Activated CD8-positive, alpha-beta memory T cell treated with anti-CD3 and anti-CD28 coated beads, Interleukin-2, amount 10 ng/mL, durations not matched to agents 7 days and 5 days (primary cell): ENCODE data around the gene FBN2. TPM values are rescaled to one million over a fixed set of nuclear protein-coding genes. Genes with fewer than 3 reads are reported as not detected.

Source experiments
- ATAC-seq: fragments of 150-1000 bp; cut with Tn5 transposase; one replicate; pipeline ENCODE4 v1.10.0; 2021; ENCODE audit warnings: moderate library complexity
- CTCF ChIA-PET: fragments of 350-600 bp; sonication (Branson Sonifier 250); formaldehyde crosslinking; loops from one replicate; lab custom pipeline; 2021; ENCODE audit warnings: antibody characterized with exemption; lab: Charles Lee
- DNase-seq: peaks from one replicate; pipeline ENCODE4 v3.0.0-alpha.2; 2020
- H3K27ac Mint-ChIP-seq: one replicate; pipeline ENCODE4 v1.8.0; 2021; ENCODE audit warnings: mild to moderate bottlenecking, mixed read lengths
- H3K27me3 Mint-ChIP-seq: one replicate; pipeline ENCODE4 v1.8.0; 2021; ENCODE audit warnings: mixed read lengths
- H3K36me3 Mint-ChIP-seq: one replicate; pipeline ENCODE4 v1.8.0; 2021; ENCODE audit warnings: mild to moderate bottlenecking, mixed read lengths
- H3K4me1 Mint-ChIP-seq: one replicate; pipeline ENCODE4 v1.8.0; 2021; ENCODE audit warnings: mixed read lengths
- H3K4me3 Mint-ChIP-seq: one replicate; pipeline ENCODE4 v1.8.0; 2021; ENCODE audit warnings: mild to moderate bottlenecking, moderate library complexity, mixed read lengths
- H3K9me3 Mint-ChIP-seq: one replicate; pipeline ENCODE4 v1.8.0; 2022; ENCODE audit warnings: low read depth, mixed read lengths
- total RNA-seq, 2 experiments: library from RNA; stranded (reverse); gene quantifications; one replicate each; pipeline ENCODE4 v1.2.3, GENCODE V29; 2021

The FBN2 gene
- total RNA-seq, 2 experiments from 2014 or later, result not detected

- Mint-ChIP-seq H3K9me3 (no peaks in the 10 kb centered on the region), H3K36me3 (no peaks in the 10 kb centered on the region), H3K4me1 (no peaks in the 10 kb centered on the region), H3K27me3 (peaks cover 4% of the 10 kb centered on the region), H3K4me3 (no peak overlapping the region), H3K27ac (no peak overlapping the region)
- CTCF ChIA-PET, result no interaction called here
- ATAC-seq, result no peak
- DNase-seq, result no peak
Observed at GRCh38 chr5:128243958-128244582, 294.0 kb downstream of the FBN2 start.

GRCh38 chr5:128241051-128241695 lies 296.9 kb downstream of the FBN2 start:
- CTCF ChIA-PET, result no interaction called here
- Mint-ChIP-seq H3K27me3 (peaks cover 17% of the 10 kb centered on the region), H3K4me3 (no peak overlapping the region), H3K4me1 (no peaks in the 10 kb centered on the region), H3K27ac (no peak overlapping the region), H3K9me3 (no peaks in the 10 kb centered on the region), H3K36me3 (no peaks in the 10 kb centered on the region)
- ATAC-seq, result no peak
- no peak for DNase-seq

- H3K4me3 Mint-ChIP-seq, result no peak overlapping the region
- H3K4me1 Mint-ChIP-seq, result no peaks in the 10 kb centered on the region
- DNase-seq, result no peak
- H3K9me3 Mint-ChIP-seq, result no peaks in the 10 kb centered on the region
- no peak for ATAC-seq
- H3K36me3 Mint-ChIP-seq, result no peaks in the 10 kb centered on the region
- CTCF ChIA-PET, result no interaction called here
- no peak overlapping the region for H3K27ac Mint-ChIP-seq
- H3K27me3 Mint-ChIP-seq, result peaks cover 19% of the 10 kb centered on the region
Observed at GRCh38 chr5:128237546-128237945, 300.5 kb downstream of the FBN2 start.

DNA sequence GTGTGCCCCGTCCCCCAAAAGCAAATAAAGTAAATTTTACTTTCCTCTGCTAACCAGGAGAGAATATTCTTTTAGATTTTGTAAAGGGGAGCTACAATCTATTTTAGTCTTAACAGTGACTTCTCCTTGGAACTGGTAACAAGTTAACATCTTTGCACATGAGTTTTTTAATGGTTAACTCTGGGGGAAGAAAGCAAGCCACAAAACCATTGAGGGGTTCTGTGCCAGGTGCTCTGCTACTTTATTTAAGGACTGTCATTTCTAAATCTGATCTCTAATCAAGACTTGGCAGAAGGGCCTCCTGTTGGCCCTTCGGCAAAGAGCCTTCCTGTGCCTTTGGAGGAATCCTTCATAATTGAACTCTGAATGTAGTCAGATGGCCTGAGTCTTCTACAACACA lies 301.0 kb downstream of the FBN2 start:
- H3K27ac Mint-ChIP-seq, result no peak overlapping the region
- H3K9me3 Mint-ChIP-seq, result no peaks in the 10 kb centered on the region
- H3K4me1 Mint-ChIP-seq, result no peaks in the 10 kb centered on the region
- no peak overlapping the region for H3K4me3 Mint-ChIP-seq
- CTCF ChIA-PET, result no interaction called here
- no peak for DNase-seq
- peaks cover 19% of the 10 kb centered on the region for H3K27me3 Mint-ChIP-seq
- ATAC-seq, result no peak
- H3K36me3 Mint-ChIP-seq, result no peaks in the 10 kb centered on the region

DNA sequence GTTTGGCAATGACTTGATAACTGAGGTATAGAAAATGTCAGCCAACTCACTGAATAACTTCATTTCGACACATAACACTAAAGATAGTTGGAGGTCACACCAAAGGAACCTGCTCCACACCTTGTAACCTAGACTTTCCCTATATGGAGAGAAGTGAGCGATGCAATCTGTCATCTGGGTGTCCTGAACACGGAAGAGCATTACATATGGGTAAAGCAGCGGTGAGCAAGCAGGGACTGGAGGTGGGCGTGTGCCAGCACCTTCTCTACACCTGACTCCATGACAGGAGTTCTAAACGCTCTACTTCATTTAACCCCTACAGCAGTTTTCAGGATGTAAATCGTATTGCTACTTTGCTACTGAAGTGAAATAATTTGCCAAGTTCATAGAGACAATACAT lies 301.7 kb downstream of the FBN2 start:
- H3K4me3 Mint-ChIP-seq, result no peak overlapping the region
- no peak for DNase-seq
- no peaks in the 10 kb centered on the region for H3K4me1 Mint-ChIP-seq
- H3K36me3 Mint-ChIP-seq, result no peaks in the 10 kb centered on the region
- H3K27me3 Mint-ChIP-seq, result peaks cover 21% of the 10 kb centered on the region
- no peaks in the 10 kb centered on the region for H3K9me3 Mint-ChIP-seq
- ATAC-seq, result no peak
- CTCF ChIA-PET, result no interaction called here
- H3K27ac Mint-ChIP-seq, result no peak overlapping the region

DNA sequence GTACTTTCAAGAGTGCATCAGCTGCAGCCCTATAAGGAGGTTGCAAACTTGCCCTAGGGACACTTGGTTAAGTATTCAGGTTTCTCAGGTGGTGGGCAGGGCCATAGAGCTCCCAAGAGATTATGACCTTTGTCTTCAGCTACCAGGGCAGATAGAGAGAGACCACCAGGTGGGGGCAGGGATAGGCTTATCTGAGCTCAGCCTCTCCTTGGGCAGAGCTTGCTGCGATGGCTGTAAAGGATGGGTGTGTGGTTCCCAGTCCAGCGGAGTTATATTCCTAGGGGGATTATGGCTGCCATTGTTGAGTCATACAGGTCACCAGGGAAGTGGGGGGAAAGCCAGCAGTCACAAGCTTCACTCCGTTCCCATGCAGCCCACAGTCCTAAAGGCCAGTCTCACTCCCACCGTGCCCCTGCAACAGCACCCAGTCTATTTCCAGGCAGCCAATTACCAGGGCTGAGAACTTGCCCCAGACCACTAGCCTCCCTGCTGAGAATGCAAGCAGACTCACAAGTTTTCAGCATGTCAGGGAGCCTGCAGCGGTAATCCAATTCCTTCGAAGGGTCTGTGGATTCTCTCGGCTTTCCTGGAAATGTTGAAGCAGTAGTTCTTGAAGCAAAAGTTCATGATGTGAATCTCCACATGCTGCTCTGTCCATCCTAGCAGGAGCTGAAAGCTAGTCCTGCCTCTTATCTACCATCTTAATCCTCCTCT lies 303.0 kb downstream of the FBN2 start:
- Mint-ChIP-seq H3K4me1 (no peaks in the 10 kb centered on the region), H3K27me3 (peaks cover 19% of the 10 kb centered on the region), H3K9me3 (no peaks in the 10 kb centered on the region), H3K4me3 (no peak overlapping the region), H3K36me3 (no peaks in the 10 kb centered on the region), H3K27ac (no peak overlapping the region)
- ATAC-seq (no peak), DNase-seq (no peak)
- CTCF ChIA-PET, result no interaction called here

DNA sequence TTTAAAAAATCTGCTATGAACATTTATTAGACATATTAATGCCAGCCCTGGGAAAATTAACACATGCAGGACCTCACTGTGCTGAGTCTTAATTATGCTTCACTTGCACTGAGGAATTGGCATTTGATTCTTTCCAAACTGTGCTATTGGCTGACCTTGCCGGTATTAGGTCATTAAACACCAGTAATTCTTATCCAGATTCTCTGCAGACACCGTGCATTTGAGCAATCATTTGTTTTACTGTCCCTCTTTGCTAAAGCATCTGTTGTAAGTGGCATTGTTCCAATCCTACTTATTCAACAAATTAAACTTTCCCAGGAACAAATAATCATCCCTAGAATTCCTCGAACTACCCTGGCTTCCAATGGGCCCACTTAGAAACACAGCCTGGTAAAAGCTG lies 309.5 kb downstream of the FBN2 start:
- H3K27ac Mint-ChIP-seq, result no peak overlapping the region
- peaks cover 2% of the 10 kb centered on the region for H3K27me3 Mint-ChIP-seq
- H3K9me3 Mint-ChIP-seq, result no peaks in the 10 kb centered on the region
- H3K4me1 Mint-ChIP-seq, result peaks cover 2% of the 10 kb centered on the region
- CTCF ChIA-PET, result interaction anchor here (0.5 kb wide), 1 partner anchor 750 kb away, joined by 3 read pairs; no protein-coding TSS in a partner anchor
- no peaks in the 10 kb centered on the region for H3K36me3 Mint-ChIP-seq
- H3K4me3 Mint-ChIP-seq, result no peak overlapping the region
- ATAC-seq (no peak), DNase-seq (no peak)

DNA sequence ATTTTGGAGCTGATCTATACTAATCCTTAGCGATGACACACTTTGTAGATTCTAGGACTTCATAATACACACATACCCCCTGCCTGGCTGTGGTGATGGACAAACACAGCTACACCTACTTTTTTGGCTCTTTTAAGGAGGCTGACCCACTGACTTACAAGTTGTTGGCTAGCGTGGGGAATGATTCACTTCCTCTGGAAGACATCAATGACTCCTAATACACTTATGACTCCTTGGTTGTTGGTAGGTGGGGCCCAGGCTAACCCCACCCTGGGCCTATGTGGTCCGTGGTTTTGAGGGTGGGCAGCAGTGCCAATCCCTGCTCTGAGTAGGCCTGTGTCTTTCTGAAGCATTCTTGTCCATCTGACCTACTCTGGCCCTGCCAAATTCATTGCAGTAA lies 310.0 kb downstream of the FBN2 start:
- Mint-ChIP-seq H3K27me3 (peaks cover 6% of the 10 kb centered on the region), H3K9me3 (no peaks in the 10 kb centered on the region), H3K36me3 (no peaks in the 10 kb centered on the region), H3K4me1 (peaks cover 2% of the 10 kb centered on the region), H3K4me3 (no peak overlapping the region), H3K27ac (no peak overlapping the region)
- peak; percentile 27 for ATAC-seq
- no peak for DNase-seq
- CTCF ChIA-PET, result no interaction called here

GRCh38 chr5:128225245-128226030 lies 312.6 kb downstream of the FBN2 start:
- Mint-ChIP-seq H3K4me1 (peaks cover 2% of the 10 kb centered on the region), H3K9me3 (no peaks in the 10 kb centered on the region)
- CTCF ChIA-PET, result no interaction called here

GRCh38 chr5:128224336-128224735 lies 313.7 kb downstream of the FBN2 start:
- Mint-ChIP-seq H3K27me3 (peaks cover 5% of the 10 kb centered on the region), H3K36me3 (no peaks in the 10 kb centered on the region), H3K4me1 (peaks cover 2% of the 10 kb centered on the region), H3K9me3 (no peaks in the 10 kb centered on the region), H3K27ac (no peak overlapping the region), H3K4me3 (no peak overlapping the region)
- DNase-seq (no peak), ATAC-seq (no peak)
- CTCF ChIA-PET, result no interaction called here

More at GRCh38 chr5:128225245-128226030, 312.6 kb downstream of the FBN2 start:
- Mint-ChIP-seq H3K4me3 (no peak overlapping the region), H3K27ac (no peak overlapping the region), H3K27me3 (peaks cover 5% of the 10 kb centered on the region), H3K36me3 (no peaks in the 10 kb centered on the region)
- DNase-seq (no peak), ATAC-seq (no peak)

GRCh38 chr5:128220841-128221240 lies 317.2 kb downstream of the FBN2 start:
- no peak for DNase-seq
- ATAC-seq, result no peak
- CTCF ChIA-PET, result no interaction called here
- H3K4me3 Mint-ChIP-seq, result no peak overlapping the region
- peaks cover 14% of the 10 kb centered on the region for H3K27me3 Mint-ChIP-seq
- H3K27ac Mint-ChIP-seq, result no peak overlapping the region
- no peaks in the 10 kb centered on the region for H3K4me1 Mint-ChIP-seq
- H3K36me3 Mint-ChIP-seq, result no peaks in the 10 kb centered on the region
- no peaks in the 10 kb centered on the region for H3K9me3 Mint-ChIP-seq

- H3K27me3 Mint-ChIP-seq, result peaks cover 12% of the 10 kb centered on the region
- CTCF ChIA-PET, result no interaction called here
- H3K4me1 Mint-ChIP-seq, result peaks cover 3% of the 10 kb centered on the region
- no peak overlapping the region for H3K4me3 Mint-ChIP-seq
- no peaks in the 10 kb centered on the region for H3K36me3 Mint-ChIP-seq
- no peaks in the 10 kb centered on the region for H3K9me3 Mint-ChIP-seq
- H3K27ac Mint-ChIP-seq, result no peak overlapping the region
- DNase-seq, result no peak
- ATAC-seq, result no peak
Observed at GRCh38 chr5:128216860-128217531, 321.0 kb downstream of the FBN2 start.

GRCh38 chr5:128216285-128216684 lies 321.8 kb downstream of the FBN2 start:
- ATAC-seq (no peak), DNase-seq (no peak)
- H3K27ac Mint-ChIP-seq, result no peak overlapping the region
- H3K4me1 Mint-ChIP-seq, result peaks cover 3% of the 10 kb centered on the region
- no peaks in the 10 kb centered on the region for H3K36me3 Mint-ChIP-seq
- CTCF ChIA-PET, result interaction anchor here (0.9 kb wide), 1 partner anchor 15 kb away, joined by 3 read pairs; no protein-coding TSS in a partner anchor
- no peaks in the 10 kb centered on the region for H3K9me3 Mint-ChIP-seq
- H3K4me3 Mint-ChIP-seq, result no peak overlapping the region
- H3K27me3 Mint-ChIP-seq, result peaks cover 12% of the 10 kb centered on the region
